Activated CD8-positive, alpha-beta memory T cell treated with anti-CD3 and anti-CD28 coated beads, Interleukin-2, amount 50 U/mL, for 24 hours (primary cell): ENCODE results near the gene CRABP1.

Source experiments
- DNase-seq: peaks from one replicate; pipeline ENCODE4 v3.0.0-alpha.2; 2020; ENCODE audit errors: extremely low read depth

The CRABP1 gene

GRCh38 chr15:78317145-78317836 lies 22.9 kb upstream of the CRABP1 start:
- DNase-seq, result no peak

- DNase-seq, result no peak
Measured at GRCh38 chr15:78319588-78319987, 20.6 kb upstream of the CRABP1 start.

GRCh38 chr15:78320183-78320582 lies 20.0 kb upstream of the CRABP1 start:
- no peak for DNase-seq

- DNase-seq, result no peak
Measured at GRCh38 chr15:78321041-78321570, 19.0 kb upstream of the CRABP1 start.

GRCh38 chr15:78321786-78322185 lies 18.4 kb upstream of the CRABP1 start:
- DNase-seq, result no peak

- no peak for DNase-seq
Measured at GRCh38 chr15:78322243-78322642, 17.9 kb upstream of the CRABP1 start.

GRCh38 chr15:78322724-78323521 lies 17.2 kb upstream of the CRABP1 start:
- no peak for DNase-seq

- no peak for DNase-seq
Measured at GRCh38 chr15:78323693-78324092, 16.5 kb upstream of the CRABP1 start.

- DNase-seq, result no peak
Measured at GRCh38 chr15:78324144-78324543, 16.0 kb upstream of the CRABP1 start.

GRCh38 chr15:78325092-78325843 lies 14.9 kb upstream of the CRABP1 start:
- DNase-seq, result no peak

- no peak for DNase-seq
Measured at GRCh38 chr15:78327466-78327865, 12.7 kb upstream of the CRABP1 start.

- no peak for DNase-seq
Measured at GRCh38 chr15:78329625-78330024, 10.5 kb upstream of the CRABP1 start.

- no peak for DNase-seq
Measured at GRCh38 chr15:78334845-78335244, 5.3 kb upstream of the CRABP1 start.

- no peak for DNase-seq
Measured at GRCh38 chr15:78335985-78336384, 4.2 kb upstream of the CRABP1 start.

GRCh38 chr15:78338781-78339180 lies 1.4 kb upstream of the CRABP1 start:
- DNase-seq, result no peak

- DNase-seq, result no peak
Measured at GRCh38 chr15:78339559-78339958, 594 bp upstream of the CRABP1 start.

GRCh38 chr15:78341057-78341987 lies 1.2 kb downstream of the CRABP1 start:
- no peak for DNase-seq

- DNase-seq, result no peak
Measured at GRCh38 chr15:78342021-78342420, 1.9 kb downstream of the CRABP1 start.

GRCh38 chr15:78343276-78344060 lies 3.3 kb downstream of the CRABP1 start:
- DNase-seq, result no peak

GRCh38 chr15:78345396-78346125 lies 5.4 kb downstream of the CRABP1 start:
- DNase-seq, result no peak
